HG03064 (cell line): ENCODE results near the gene YPEL4.

ENCODE experiments used
- ATAC-seq: cut with Tn5 transposase; IDR thresholded peaks from one replicate; pipeline ENCODE4 v1.9.1; 2021; ENCODE audit warnings: low read depth; ENCODE audit not compliant: unreplicated experiment

The YPEL4 gene

GRCh38 chr11:57634311-57634710 lies 15.4 kb downstream of the YPEL4 start:
- ATAC-seq: no peak

- no peak for ATAC-seq
These were observed 16.2 kb downstream of the YPEL4 start for GRCh38 chr11:57633394-57634070.

- no peak for ATAC-seq
These were observed 17.6 kb downstream of the YPEL4 start for GRCh38 chr11:57632116-57632515.

- ATAC-seq: no peak
These were observed 19.5 kb downstream of the YPEL4 start for GRCh38 chr11:57630171-57630570.

GRCh38 chr11:57626895-57627294 lies 22.8 kb downstream of the YPEL4 start:
- ATAC-seq: no peak

GRCh38 chr11:57624864-57625263 lies 24.8 kb downstream of the YPEL4 start:
- no peak for ATAC-seq

- ATAC-seq: no peak
These were observed 27.4 kb downstream of the YPEL4 start for GRCh38 chr11:57622263-57622662.

- no peak for ATAC-seq
These were observed 29.2 kb downstream of the YPEL4 start for GRCh38 chr11:57620467-57620866.

- no peak for ATAC-seq
These were observed 30.4 kb downstream of the YPEL4 start for GRCh38 chr11:57619331-57619730.

GRCh38 chr11:57618438-57618837 lies 31.3 kb downstream of the YPEL4 start:
- ATAC-seq: no peak

GRCh38 chr11:57616595-57616994 lies 33.1 kb downstream of the YPEL4 start:
- ATAC-seq: no peak

GRCh38 chr11:57615308-57615707 lies 34.4 kb downstream of the YPEL4 start:
- ATAC-seq: no peak

- no peak for ATAC-seq
These were observed 35.4 kb downstream of the YPEL4 start for GRCh38 chr11:57614234-57614772.

- ATAC-seq: no peak
These were observed 39.5 kb downstream of the YPEL4 start for GRCh38 chr11:57610170-57610569.

- no peak for ATAC-seq
These were observed 44.7 kb downstream of the YPEL4 start for GRCh38 chr11:57605028-57605420.

GRCh38 chr11:57604296-57605027 lies 45.2 kb downstream of the YPEL4 start:
- no peak for ATAC-seq

- ATAC-seq: no peak
These were observed 48.4 kb downstream of the YPEL4 start for GRCh38 chr11:57601297-57601696.

- no peak for ATAC-seq
These were observed 50.3 kb downstream of the YPEL4 start for GRCh38 chr11:57599381-57599780.

- no peak for ATAC-seq
These were observed 50.9 kb downstream of the YPEL4 start for GRCh38 chr11:57598831-57599155.

- ATAC-seq: no peak
These were observed 51.5 kb downstream of the YPEL4 start for GRCh38 chr11:57597916-57598830.

- ATAC-seq: no peak
These were observed 52.2 kb downstream of the YPEL4 start, which contains the start of gene SERPING1 for GRCh38 chr11:57597461-57597915. TSS of gene SERPING1 (plus strand) at chr11:57597685. CDS start at chr11:57598271, 586 bp downstream.
